GM18526 (cell line): Measurements from ENCODE around the gene UBE2E1.

ENCODE experiments used
- POLR2A ChIP-seq: IDR thresholded peaks from 3 replicates; pipeline ENCODE4 v1.6.1; 2011; ENCODE audit not compliant: insufficient read length; ENCODE audit errors: extremely low read depth

The UBE2E1 gene

GRCh38 chr3:23781051-23781450 is 24.7 kb upstream of the UBE2E1 start:
- TF ChIP-seq POLR2A: no peak

GRCh38 chr3:23781871-23782270 is 23.9 kb upstream of the UBE2E1 start:
- TF ChIP-seq POLR2A: no peak

GRCh38 chr3:23785097-23785645 is 20.6 kb upstream of the UBE2E1 start:
- TF ChIP-seq POLR2A: no peak

GRCh38 chr3:23785882-23786281 is 19.9 kb upstream of the UBE2E1 start:
- no peak for TF ChIP-seq POLR2A

- no peak for TF ChIP-seq POLR2A
These were observed 14.1 kb upstream of the UBE2E1 start for GRCh38 chr3:23791678-23792077.

- no peak for TF ChIP-seq POLR2A
These were observed 12.1 kb upstream of the UBE2E1 start for GRCh38 chr3:23793528-23794134.

- no peak for TF ChIP-seq POLR2A
These were observed 10.7 kb upstream of the UBE2E1 start for GRCh38 chr3:23795096-23795495.

GRCh38 chr3:23796518-23796917 is 9.2 kb upstream of the UBE2E1 start:
- no peak for TF ChIP-seq POLR2A

GRCh38 chr3:23797491-23797890 is 8.3 kb upstream of the UBE2E1 start:
- TF ChIP-seq POLR2A: no peak

GRCh38 chr3:23798456-23798855 is 7.3 kb upstream of the UBE2E1 start:
- TF ChIP-seq POLR2A: no peak

- TF ChIP-seq POLR2A: no peak
These were observed 6.9 kb upstream of the UBE2E1 start for GRCh38 chr3:23798876-23799275.

- no peak for TF ChIP-seq POLR2A
These were observed 5.0 kb upstream of the UBE2E1 start for GRCh38 chr3:23800731-23801130.

GRCh38 chr3:23804441-23805209 is 1.1 kb upstream of the UBE2E1 start:
- TF ChIP-seq POLR2A: no peak

GRCh38 chr3:23805210-23805632 is 534 bp upstream of the UBE2E1 start:
- no peak for TF ChIP-seq POLR2A

GRCh38 chr3:23806534-23807423 is 1.0 kb downstream of the UBE2E1 start:
- no peak for TF ChIP-seq POLR2A
